GM12873 (cell line): ENCODE data around the gene HIF1A.

ENCODE experiments used
- TF ChIP-seq, protein P1 (sequence below): IDR thresholded peaks from 2 replicates; pipeline ENCODE4 v1.5.1; 2012; ENCODE audit warnings: low read depth, mild to moderate bottlenecking, moderate library complexity, low read length, control low read depth; ENCODE audit not compliant: insufficient read depth; ENCODE audit errors: missing control alignments

Gene HIF1A

DNA sequence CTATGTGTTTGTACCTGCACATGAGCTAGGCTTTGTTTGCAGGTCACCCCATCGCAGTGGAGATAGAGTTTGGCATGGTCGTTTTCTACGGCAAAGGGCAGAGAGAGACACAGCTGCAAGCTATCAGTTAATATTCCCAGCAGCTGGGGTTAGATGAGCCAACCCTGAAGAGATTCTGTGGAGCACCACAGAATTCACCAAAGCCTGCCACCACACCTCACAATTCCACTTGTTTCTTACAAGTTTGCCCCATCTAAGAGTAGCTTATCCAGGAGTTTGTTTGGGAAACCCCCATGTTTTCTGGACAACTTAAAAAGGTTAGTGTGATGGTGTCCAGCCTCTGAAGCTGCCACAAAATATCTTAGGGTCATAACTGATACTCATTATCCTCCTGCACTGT lies 20.0 kb upstream of the HIF1A start:
- TF ChIP-seq, protein P1, sequence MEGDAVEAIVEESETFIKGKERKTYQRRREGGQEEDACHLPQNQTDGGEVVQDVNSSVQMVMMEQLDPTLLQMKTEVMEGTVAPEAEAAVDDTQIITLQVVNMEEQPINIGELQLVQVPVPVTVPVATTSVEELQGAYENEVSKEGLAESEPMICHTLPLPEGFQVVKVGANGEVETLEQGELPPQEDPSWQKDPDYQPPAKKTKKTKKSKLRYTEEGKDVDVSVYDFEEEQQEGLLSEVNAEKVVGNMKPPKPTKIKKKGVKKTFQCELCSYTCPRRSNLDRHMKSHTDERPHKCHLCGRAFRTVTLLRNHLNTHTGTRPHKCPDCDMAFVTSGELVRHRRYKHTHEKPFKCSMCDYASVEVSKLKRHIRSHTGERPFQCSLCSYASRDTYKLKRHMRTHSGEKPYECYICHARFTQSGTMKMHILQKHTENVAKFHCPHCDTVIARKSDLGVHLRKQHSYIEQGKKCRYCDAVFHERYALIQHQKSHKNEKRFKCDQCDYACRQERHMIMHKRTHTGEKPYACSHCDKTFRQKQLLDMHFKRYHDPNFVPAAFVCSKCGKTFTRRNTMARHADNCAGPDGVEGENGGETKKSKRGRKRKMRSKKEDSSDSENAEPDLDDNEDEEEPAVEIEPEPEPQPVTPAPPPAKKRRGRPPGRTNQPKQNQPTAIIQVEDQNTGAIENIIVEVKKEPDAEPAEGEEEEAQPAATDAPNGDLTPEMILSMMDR, result no peak

DNA sequence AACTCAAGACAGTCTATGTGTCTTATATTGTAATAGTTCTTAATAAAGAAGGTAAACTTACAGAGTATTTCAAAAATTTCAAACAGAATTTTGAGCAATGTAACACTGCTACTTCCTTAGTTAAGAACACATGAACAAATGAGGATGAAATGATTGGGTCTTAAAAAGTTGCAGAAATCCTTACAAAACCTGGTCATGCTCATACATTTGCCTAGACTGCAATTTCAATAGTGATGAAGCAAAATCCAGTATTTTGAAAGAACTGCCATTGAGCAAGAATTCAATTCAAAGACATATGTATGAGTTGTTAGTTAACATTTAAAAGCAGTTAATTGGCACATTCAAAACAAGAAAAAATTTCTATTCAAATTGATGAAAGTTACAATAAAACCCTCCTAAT lies 17.8 kb upstream of the HIF1A start:
- TF ChIP-seq, protein P1, result no peak

DNA sequence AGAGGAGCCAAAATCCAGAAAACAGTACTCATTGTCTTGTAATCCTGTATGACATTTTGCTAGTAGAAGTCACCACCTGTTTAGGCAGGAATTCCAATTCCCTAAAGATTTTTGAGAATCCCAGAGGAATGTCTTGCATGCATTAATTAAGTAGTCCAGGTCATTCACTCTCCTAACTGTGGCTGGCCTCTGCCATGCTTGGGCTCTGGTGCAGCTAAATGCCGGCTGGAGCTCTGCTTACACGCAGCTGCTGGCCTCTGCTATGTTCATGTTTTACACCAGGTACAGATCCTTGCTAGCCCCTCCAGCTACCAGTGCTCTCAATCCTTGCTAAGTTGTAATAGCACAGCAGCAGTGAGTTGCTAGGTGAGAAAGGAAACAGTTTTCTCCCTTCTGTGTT lies 16.3 kb upstream of the HIF1A start:
- TF ChIP-seq, protein P1, result no peak

DNA sequence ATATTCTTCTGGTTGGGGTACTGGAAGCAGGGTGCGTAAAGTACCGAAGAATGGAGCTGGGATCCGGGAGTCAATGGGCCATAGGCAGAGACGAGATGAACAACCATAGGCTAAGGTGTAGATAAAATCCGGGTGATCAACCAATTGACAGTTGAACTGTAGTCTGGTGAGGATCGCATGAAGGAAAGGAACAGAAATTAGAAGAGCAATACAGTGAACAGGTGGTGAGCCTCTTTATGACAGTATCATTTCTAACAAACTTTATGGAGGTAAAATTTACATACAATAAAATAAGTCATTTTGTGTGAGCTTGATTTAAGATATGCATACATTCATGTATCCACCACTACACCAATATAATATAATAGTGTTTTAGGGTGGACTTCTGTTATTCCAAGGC lies 13.9 kb upstream of the HIF1A start:
- TF ChIP-seq, protein P1, result no peak

DNA sequence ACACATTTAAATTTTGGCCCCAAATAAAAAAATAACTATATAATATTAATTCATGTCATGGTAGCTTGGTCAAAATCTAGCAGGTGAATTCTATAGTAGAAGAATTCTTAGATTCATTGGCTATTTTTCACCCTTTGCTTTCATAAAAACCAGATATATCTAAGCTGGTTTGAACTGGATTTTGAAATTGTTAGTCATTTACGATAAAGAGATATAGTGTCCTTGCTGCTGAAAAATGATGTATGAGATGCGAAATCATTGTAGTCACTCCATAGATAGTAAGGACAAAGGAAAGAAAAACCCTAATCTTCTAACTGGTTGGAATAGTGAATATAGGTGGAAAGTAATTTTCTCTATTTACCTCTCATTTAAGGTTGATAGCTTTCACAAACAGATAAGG lies 12.2 kb upstream of the HIF1A start:
- TF ChIP-seq, protein P1, result no peak

DNA sequence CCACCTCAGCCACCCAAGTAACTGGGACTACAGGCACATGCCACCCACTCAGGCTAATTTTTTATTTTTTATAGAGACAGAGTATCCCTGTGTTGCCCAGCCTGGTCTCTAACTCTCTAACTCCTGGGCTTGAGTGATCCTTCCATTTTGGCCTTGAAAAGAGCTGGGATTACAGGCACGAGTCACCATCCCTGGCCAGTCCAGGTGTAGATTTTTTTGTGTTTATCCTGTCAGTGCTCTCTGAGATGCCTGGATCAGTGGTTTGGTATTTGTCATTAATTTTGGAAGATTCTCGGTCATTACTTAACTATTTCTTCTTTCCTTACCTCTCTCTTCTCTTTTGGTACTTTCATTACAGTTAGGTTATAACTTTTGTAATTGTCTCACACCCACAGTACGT lies 5.3 kb upstream of the HIF1A start:
- TF ChIP-seq, protein P1, result no peak

DNA sequence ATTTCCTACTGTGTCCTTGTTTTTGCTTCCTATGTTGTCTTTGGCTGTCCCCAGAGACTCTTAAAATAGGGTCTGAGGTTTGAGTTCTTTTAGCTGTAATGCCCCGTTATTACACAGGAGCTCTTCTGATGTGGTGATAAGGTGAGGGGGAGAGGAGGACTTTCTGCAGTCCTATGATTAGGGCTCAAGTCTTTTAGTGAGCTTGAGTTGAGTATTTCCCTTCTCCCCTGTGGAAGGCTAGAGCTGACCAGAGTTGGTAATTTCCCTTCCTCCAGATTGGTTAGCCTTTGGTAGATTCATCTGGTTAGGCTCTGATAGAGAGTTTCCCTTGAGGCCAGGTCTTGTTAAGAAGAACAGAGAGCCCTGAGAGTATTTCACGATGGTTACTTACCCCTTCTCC lies 4.3 kb upstream of the HIF1A start:
- TF ChIP-seq, protein P1, result no peak
